Glomerular endothelial cell (primary cell): ENCODE data around the gene MAPKBP1. TPM values are rescaled to one million over a fixed set of nuclear protein-coding genes. Genes with fewer than 3 reads are reported as not detected.

Experiments
- DNase-seq: peaks from one replicate; pipeline ENCODE4 v3.0.0-alpha.2; 2011; ENCODE audit warnings: low read depth, low spot score; ENCODE audit errors: extremely low read depth
- total RNA-seq: library from RNA; depleted of rRNA; stranded (reverse); fragments of >200 nt; gene quantifications from 2 replicates; pipeline ENCODE4 v1.2.3, GENCODE V29; 2015

Gene MAPKBP1
- total RNA-seq, 1 donor from 2014 or later = 27.4 TPM

GRCh38 chr15:41865490-41866055, 91.3 kb downstream of the MAPKBP1 start:
- no peak for DNase-seq

DNA sequence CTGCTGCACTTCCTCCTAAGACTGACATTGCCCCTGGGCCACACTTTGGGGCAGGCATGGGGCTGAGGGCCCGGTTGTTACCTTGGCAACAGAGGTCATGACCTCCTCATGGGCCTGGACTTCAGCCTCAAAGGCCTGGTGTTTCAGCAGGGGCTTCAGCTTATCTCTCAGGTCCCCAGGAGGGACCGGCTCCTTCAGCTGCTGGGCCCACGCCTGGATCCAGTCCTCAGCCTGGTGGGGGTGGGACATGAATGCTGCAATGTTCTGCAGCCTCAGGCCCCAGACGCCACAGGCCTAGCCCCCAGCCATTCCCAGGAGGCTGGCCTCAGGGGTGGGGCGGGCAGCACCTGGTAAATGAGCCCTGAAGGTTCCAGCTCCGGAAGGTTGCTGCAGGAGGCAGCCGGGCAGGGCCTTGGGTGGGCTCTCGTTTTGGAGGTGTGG, 92.0 kb downstream of the MAPKBP1 start:
- no peak for DNase-seq

DNA sequence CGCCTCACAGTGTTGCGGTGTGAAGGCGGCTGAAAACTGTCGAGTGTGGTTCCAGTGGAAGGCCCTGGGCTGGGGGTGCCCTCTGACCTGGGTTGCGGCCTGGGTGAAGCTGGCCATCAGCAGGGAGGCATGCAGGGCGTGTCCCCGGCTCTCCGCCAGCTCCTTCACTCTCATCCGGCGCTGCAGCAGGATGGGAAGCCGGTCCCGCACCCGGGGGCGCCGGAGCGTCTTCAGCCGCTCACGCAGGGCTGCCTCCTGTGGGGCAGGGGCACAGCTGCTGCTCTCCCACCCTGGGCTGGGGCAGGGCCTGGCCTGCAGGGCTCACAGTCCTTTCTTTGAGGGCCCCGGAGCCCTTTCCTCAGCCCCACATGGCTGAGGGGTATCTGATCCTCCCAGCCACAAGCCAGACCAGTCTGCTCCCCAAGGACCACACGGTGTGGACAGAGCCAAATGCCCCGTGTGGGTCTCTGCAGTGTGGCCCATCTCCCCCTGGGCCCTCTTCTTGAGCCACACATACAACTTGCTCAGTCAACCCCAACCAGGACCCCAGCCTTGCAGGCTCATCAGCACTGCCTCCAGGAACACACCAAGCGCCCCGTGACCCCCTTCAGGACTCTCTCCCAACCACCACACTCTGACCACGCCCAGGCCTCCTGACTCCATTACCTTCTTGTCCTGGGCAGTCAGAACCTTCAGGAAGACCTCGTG, 92.7 kb downstream of the MAPKBP1 start:
- DNase-seq = no peak

- no peak for DNase-seq
Measured at GRCh38 chr15:41868321-41868720, 94.0 kb downstream of the MAPKBP1 start.

DNA sequence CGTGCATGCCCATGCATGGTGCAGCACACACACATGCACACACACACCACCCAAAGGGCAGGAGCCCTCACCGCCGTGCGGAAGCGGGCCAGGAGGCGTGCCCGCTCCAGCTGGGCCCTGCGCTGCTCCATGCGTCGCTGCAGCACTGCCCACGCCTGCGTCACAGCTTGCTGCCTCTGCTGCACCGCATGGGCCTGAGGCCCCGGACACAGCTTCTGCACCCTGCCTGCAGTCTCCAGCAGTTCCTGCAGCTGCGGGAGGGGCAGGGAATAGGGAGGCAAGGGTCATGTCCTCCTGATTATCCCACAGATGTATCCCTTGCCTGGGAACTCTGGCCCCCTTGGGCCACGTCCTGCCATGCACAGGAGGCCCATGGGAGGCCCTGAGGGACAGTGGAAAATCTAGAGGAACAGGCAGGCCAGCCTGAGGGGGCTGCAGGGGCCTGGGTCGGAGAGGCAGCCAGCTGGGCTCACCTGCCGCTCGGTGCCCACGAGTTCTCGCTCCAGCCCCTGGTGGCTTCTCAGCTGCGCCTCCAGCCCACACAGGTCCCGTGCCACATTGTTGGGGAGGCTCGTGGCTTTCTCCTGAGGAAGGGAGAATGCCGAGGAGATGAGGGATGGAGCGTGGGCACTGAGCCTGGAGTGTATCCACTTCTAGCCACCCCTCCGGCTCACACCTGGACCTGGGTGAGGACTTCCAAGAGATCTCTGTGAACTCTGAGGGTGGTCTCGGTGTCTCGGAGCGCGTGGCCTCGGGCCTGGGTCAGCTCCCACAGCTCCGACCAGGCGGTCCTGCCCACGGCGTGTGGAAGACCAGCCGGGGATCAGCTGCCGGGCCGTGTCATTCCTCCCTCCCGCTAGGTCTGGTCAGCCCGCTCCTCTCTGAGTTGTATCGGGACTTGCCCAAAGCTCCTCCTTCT, 95.7 kb downstream of the MAPKBP1 start:
- no peak for DNase-seq

- DNase-seq = no peak
Measured at GRCh38 chr15:41870689-41871081, 96.4 kb downstream of the MAPKBP1 start.

DNA sequence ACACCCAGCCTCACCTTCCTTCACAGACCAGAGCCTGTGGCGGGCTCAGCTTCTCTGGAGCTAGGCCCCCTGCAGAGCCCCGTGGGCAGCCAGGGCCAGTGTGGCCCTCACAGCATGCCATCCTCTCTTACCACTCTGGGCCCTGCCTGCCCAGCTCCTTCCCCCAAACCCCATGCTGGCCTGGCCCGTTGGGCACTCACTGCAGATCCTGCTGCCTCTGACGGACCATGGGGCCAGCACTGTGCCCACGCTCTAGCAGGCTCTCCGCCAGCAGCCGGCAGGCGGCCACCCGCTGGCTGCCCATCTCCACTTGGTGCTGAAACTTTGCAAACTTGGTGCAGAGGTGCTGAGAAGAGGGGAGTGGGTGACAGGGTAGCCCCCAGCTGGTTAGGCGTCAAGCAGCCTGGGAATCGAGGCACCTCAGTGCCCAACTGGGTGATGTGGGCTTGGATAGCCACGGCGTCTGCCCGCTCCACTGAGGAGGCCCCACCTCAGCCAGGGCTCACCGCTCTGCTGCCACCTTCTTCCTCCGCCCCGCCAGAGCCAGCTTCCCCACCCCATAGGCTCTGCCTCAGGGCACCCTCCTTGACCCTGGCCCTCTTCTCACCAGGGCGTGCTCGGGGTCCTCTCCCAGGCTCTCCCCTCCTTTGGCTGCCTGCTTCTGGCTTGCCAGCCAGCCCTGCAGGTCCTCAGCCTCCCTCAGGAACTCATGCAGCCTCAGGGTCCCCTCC, 97.1 kb downstream of the MAPKBP1 start:
- DNase-seq = no peak

DNA sequence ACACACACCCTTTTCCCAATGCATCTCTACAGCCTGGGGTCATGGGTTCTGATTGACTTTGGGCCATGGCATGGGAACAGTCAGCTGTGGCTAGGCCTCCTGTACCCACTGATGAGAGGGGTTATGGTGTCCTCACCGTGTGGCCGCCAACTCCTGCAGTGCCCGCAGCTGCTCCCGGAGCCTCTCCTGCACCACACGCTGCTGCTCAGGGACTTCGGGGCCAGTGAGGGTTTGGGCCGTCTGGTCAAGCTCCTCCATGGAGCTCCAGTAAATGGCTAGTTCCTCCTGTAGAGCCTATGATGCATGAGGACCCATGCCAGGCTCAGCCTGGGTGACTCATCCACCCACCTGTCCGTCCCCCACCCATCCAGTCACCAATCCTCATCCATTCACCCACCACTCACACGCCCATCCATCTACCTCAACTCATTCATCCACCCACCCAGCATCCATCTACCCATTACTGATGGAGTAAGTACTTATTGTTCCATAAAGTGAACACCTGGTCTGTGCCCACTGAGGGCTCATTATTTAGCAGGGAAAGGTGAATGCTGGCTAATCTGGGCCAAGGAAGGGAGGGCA, 98.0 kb downstream of the MAPKBP1 start:
- DNase-seq = no peak

- DNase-seq = no peak
Measured at GRCh38 chr15:41873711-41874110, 99.4 kb downstream of the MAPKBP1 start.

GRCh38 chr15:41874736-41875135, 100.5 kb downstream of the MAPKBP1 start:
- no peak for DNase-seq

GRCh38 chr15:41876007-41876406, 101.7 kb downstream of the MAPKBP1 start:
- DNase-seq = no peak

- no peak for DNase-seq
Measured at GRCh38 chr15:41876689-41877088, 102.4 kb downstream of the MAPKBP1 start.

Other genes with a start within 250 kb of the MAPKBP1 start
- 27.6 and 33.5 TPM in 2 replicates for gene RPAP1, start 230.2 kb upstream of the MAPKBP1 start, total RNA-seq
- gene TYRO3, start 215.3 kb upstream of the MAPKBP1 start, total RNA-seq = 9.5 and 19.3 TPM in 2 replicates
- gene MGA, start 114.1 kb upstream of the MAPKBP1 start, total RNA-seq = 24.3 and 50.7 TPM in 2 replicates
- gene JMJD7, start 53.6 kb downstream of the MAPKBP1 start, total RNA-seq = 3.6 and 4.5 TPM in 2 replicates
- 0.48 and 0.58 TPM in 2 replicates for gene PLA2G4B, start 64.4 kb downstream of the MAPKBP1 start, total RNA-seq
- gene SPTBN5, start 119.6 kb downstream of the MAPKBP1 start, total RNA-seq = 6.8 and 15.0 TPM in 2 replicates
- gene EHD4, start 198.1 kb downstream of the MAPKBP1 start, total RNA-seq = 170 and 236 TPM in 2 replicates
- gene PLA2G4E, start 246.6 kb downstream of the MAPKBP1 start, total RNA-seq = not detected in 2 replicates